Activated CD4-positive, alpha-beta memory T cell treated with anti-CD3 and anti-CD28 coated beads for 36 hours (primary cell): Measurements from ENCODE around the gene CLSTN2. TPM values are rescaled to one million over a fixed set of nuclear protein-coding genes. Genes with fewer than 3 reads are reported as not detected.

ENCODE experiments used
- CTCF ChIA-PET: fragments of 350-600 bp; sonication (Branson Sonifier 250); formaldehyde crosslinking; loops from one replicate; lab custom pipeline; 2021; ENCODE audit warnings: antibody characterized with exemption, inconsistent platforms; lab: Charles Lee
- POLR2A ChIA-PET: fragments of 350-600 bp; sonication (Branson Sonifier 250); formaldehyde crosslinking; loops from one replicate; lab custom pipeline; 2021; ENCODE audit warnings: antibody characterized with exemption; lab: Charles Lee
- DNase-seq: peaks from one replicate; pipeline ENCODE4 v3.0.0-alpha.2; 2020
- H3K27ac Mint-ChIP-seq: one replicate; pipeline ENCODE4 v1.8.0; 2021; ENCODE audit warnings: mixed read lengths
- H3K27me3 Mint-ChIP-seq: one replicate; pipeline ENCODE4 v1.8.0; 2021; ENCODE audit warnings: mixed read lengths
- H3K36me3 Mint-ChIP-seq: one replicate; pipeline ENCODE4 v1.8.0; 2021; ENCODE audit warnings: mixed read lengths
- H3K4me1 Mint-ChIP-seq: one replicate; pipeline ENCODE4 v1.8.0; 2021; ENCODE audit warnings: low read depth, mixed read lengths
- H3K4me3 Mint-ChIP-seq: one replicate; pipeline ENCODE4 v1.8.0; 2021; ENCODE audit warnings: mild to moderate bottlenecking, mixed read lengths
- H3K9me3 Mint-ChIP-seq: one replicate; pipeline ENCODE4 v1.8.0; 2021; ENCODE audit warnings: mixed read lengths
- intact Hi-C: fragments of 100-400 bp; cut with micrococcal nuclease; formaldehyde crosslinking; loops from one replicate; pipeline ENCODE4 v1.15.1; 2023
- total RNA-seq, 2 experiments: library from RNA; stranded (reverse); gene quantifications; one replicate each; pipeline ENCODE4 v1.2.3, GENCODE V29; 2021

Gene CLSTN2
- total RNA-seq, 2 experiments from 2014 or later = not detected

DNA sequence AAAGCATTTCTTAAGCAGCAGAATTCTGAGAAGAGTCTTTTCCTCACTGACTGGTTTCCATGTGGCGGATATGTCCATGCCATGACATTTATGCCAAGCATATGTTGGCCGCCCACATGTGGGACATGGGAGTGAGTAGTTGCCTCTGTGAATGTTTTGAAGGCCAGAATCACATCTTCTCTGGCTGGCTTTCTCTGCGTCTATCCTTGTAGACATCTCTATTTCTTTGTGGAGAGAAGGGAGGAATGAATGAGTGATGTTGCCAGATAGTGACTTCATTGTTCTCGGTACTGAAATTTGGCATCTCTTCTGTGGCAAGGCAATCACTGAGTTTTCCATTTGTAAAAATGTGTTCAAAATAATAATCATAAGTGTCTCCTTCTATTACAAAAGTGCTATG, 316.0 kb downstream of the CLSTN2 start:
- intact Hi-C loops = no loop called here

DNA sequence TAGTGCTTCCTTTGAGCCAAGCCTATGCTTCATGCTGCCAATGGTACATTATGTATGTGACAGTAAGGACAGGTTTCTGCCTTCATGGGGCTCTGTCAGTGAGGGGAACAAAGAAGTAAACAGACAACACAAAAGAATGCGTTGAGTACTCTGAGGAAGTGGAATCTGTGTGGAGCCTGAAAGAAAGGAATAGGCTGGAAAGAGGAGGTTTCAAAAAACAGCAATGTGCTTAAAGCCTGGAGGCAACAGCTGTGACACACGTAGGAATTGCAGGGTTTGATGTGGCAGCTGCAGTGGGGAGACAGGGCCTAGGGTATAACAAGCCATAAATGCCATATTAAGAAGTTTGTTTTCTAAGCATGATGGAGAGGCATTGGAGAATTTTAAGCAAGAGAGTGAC, 316.7 kb downstream of the CLSTN2 start:
- DNase-seq = no peak
- CTCF ChIA-PET = no interaction called here
- no peaks in the 10 kb centered on the region for H3K9me3 Mint-ChIP-seq
- intact Hi-C loops = no loop called here
- H3K36me3 Mint-ChIP-seq = no peaks in the 10 kb centered on the region
- no peak overlapping the region for H3K4me3 Mint-ChIP-seq
- no peaks in the 10 kb centered on the region for H3K27me3 Mint-ChIP-seq
- POLR2A ChIA-PET = no interaction called here
- no peaks in the 10 kb centered on the region for H3K4me1 Mint-ChIP-seq
- H3K27ac Mint-ChIP-seq = no peak overlapping the region

More for the DNA sequence above, 316.0 kb downstream of the CLSTN2 start:
- Mint-ChIP-seq H3K9me3 (no peaks in the 10 kb centered on the region), H3K4me1 (no peaks in the 10 kb centered on the region), H3K27me3 (no peaks in the 10 kb centered on the region), H3K4me3 (no peak overlapping the region), H3K36me3 (no peaks in the 10 kb centered on the region), H3K27ac (no peak overlapping the region)
- no peak for DNase-seq
- ChIA-PET CTCF (no interaction called here), POLR2A (no interaction called here)

DNA sequence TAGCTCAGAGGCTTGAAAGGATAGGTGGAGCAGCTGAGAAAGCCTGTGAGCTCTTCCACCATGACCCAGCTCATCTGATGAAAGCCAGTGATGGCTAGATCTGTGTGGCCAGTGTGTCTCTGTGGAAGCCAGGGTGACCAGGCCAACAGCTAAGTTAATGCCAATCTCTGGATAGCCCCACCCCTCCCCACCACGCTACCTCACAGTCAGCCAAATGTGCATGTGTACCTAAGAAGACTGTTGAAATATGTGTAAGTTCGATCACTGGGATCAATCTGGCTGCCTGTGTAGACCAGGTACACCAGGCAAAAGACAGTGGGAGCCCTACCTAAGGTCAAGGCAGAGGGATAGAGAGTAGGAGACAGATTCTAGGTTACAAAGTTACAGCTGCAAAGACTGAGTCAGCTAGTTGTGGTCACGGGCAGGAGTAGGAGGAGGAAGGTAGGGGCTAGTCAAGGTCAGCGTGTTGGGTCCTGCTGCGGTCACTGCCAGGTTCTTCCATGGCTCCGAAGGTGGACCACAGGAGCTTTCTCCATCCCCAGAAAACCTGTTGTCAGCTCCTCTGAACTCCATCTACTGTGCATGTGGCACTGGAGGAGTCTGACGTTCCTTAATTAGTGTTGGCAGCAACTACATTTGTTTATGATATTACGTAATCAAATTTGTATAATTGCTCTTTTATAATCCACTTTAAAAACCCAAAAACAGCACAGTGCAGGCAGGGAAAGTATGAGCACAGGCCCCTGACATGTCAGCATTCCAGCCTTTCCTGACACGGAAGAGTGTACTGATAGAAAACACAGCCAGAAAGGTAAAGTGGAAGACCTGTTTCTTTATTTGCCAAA, 318.0 kb downstream of the CLSTN2 start:
- Mint-ChIP-seq H3K4me3 (no peak overlapping the region), H3K27ac (no peak overlapping the region), H3K27me3 (no peaks in the 10 kb centered on the region), H3K4me1 (no peaks in the 10 kb centered on the region), H3K36me3 (no peaks in the 10 kb centered on the region), H3K9me3 (no peaks in the 10 kb centered on the region)
- DNase-seq = no peak
- intact Hi-C loops = no loop called here
- CTCF ChIA-PET = interaction anchor here (0.7 kb wide), 1 partner anchor 18 kb away, joined by 3 read pairs; no protein-coding TSS in a partner anchor
- POLR2A ChIA-PET = no interaction called here

DNA sequence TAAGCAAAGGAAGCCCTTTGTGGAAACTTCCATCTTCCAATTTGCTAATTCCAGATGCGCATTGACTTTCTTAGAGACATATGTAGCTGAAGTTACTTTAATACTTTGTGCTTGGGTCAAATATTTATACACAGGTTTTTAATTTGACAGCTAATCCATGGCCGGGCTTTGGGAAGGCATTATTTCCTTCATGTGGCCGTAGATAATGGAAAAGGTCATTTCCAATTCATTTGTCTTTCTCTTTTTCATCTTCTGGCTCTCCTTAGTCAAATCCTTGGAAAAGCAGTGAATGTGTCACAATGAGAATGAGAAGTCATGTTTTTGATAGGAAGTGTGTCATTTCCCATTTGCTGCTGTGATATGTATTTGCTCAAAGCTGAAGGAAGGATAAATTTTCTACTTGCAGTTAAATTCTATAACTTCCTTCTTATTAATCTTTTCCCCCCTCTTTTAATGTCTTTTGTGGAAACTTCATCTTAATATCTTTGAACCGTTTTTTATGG, 323.3 kb downstream of the CLSTN2 start:
- Mint-ChIP-seq H3K27ac (no peak overlapping the region), H3K4me1 (no peaks in the 10 kb centered on the region), H3K9me3 (no peaks in the 10 kb centered on the region), H3K27me3 (no peaks in the 10 kb centered on the region), H3K36me3 (no peaks in the 10 kb centered on the region), H3K4me3 (no peak overlapping the region)
- POLR2A ChIA-PET = no interaction called here
- DNase-seq = no peak
- CTCF ChIA-PET = no interaction called here
- intact Hi-C loops = no loop called here

DNA sequence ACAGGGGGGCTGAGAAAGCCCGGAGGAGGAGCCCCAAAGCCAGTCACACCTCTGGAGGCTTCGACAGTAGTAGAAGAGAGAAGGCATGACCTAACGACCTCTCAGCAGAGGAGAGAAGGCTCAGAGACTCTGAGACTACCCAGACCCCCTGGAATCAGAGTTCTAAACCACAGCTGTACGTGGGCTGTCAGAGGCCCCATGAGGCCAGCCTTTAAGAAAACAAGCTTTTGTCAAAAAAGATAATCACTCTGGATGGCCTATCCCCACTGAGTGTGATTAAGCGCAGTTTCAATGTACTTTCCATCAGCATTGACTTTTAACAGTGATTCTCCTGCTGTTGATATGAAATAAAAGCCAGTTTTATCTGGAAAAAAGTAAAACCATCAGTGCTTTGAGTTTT, 330.3 kb downstream of the CLSTN2 start:
- no peak for DNase-seq
- no peaks in the 10 kb centered on the region for H3K9me3 Mint-ChIP-seq
- ChIA-PET CTCF (no interaction called here), POLR2A (no interaction called here)
- H3K27ac Mint-ChIP-seq = no peak overlapping the region
- intact Hi-C loops = no loop called here
- H3K4me1 Mint-ChIP-seq = no peaks in the 10 kb centered on the region
- H3K27me3 Mint-ChIP-seq = no peaks in the 10 kb centered on the region
- no peaks in the 10 kb centered on the region for H3K36me3 Mint-ChIP-seq
- H3K4me3 Mint-ChIP-seq = no peak overlapping the region

DNA sequence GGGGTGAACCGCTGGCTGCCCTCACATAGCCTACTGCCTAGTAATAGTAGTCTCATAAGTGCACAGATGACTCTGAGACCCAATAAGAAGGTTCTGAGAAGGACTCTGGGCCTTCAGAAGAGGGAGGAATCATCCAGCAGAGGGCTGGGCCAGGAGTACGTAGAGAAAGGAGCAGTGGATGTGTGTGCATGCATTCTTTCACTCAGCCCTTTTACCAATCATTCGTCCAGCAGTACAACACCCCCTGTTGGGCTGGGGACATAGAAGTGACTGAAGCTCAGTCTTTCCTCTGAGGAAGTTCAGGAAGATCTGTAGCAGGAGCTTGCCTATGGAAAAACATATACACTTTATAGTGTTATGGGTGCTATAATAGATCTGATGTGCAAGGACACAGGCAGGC, 333.1 kb downstream of the CLSTN2 start:
- POLR2A ChIA-PET = no interaction called here
- no peaks in the 10 kb centered on the region for H3K9me3 Mint-ChIP-seq
- CTCF ChIA-PET = no interaction called here
- H3K27me3 Mint-ChIP-seq = no peaks in the 10 kb centered on the region
- no peak overlapping the region for H3K27ac Mint-ChIP-seq
- no peak overlapping the region for H3K4me3 Mint-ChIP-seq
- intact Hi-C loops = no loop called here
- no peak for DNase-seq
- no peaks in the 10 kb centered on the region for H3K4me1 Mint-ChIP-seq
- H3K36me3 Mint-ChIP-seq = no peaks in the 10 kb centered on the region

DNA sequence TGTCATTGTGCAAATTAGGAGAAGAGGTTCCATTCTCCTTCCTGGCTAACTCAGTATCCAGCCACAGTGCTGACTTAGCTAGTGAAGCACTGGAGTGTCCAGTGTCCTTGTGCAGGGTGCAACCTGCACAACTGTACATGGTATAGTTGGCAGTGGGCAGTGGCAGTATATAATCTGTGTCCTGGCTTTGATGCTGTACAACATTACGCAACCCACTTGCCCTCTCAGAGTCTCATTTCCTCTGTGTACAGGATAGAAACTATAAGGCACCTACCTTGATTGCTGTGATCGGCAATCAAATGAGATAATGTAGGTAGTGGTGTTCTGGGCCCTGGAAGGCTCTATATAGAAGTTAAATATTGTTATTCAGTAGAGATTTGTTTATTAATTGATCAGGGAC, 333.6 kb downstream of the CLSTN2 start:
- no peaks in the 10 kb centered on the region for H3K27me3 Mint-ChIP-seq
- no peaks in the 10 kb centered on the region for H3K9me3 Mint-ChIP-seq
- H3K36me3 Mint-ChIP-seq = no peaks in the 10 kb centered on the region
- no peak overlapping the region for H3K4me3 Mint-ChIP-seq
- POLR2A ChIA-PET = no interaction called here
- no peak overlapping the region for H3K27ac Mint-ChIP-seq
- no peaks in the 10 kb centered on the region for H3K4me1 Mint-ChIP-seq
- DNase-seq = no peak
- intact Hi-C loops = no loop called here
- CTCF ChIA-PET = no interaction called here

DNA sequence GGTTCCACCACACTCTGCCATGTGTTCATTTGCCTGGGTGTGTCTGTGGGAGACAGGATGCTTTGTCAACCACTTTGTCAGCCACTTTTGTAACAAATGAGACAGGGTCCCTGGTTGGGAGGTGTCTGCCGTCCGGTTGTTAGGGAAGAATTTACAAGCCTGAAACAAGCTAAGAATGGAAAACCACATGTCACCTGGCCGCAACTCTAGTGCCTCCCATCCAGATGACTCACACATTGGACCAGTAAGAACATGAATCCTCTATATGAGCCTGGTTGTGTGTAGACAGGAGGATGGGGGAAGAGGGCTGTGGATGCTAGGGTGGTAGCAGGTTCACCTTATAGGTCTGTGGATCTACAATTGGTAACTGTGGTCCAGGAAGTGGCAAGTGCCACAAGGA, 335.3 kb downstream of the CLSTN2 start:
- Mint-ChIP-seq H3K27me3 (no peaks in the 10 kb centered on the region), H3K36me3 (no peaks in the 10 kb centered on the region), H3K4me3 (no peak overlapping the region), H3K4me1 (no peaks in the 10 kb centered on the region), H3K27ac (no peak overlapping the region), H3K9me3 (no peaks in the 10 kb centered on the region)
- DNase-seq = no peak
- CTCF ChIA-PET = interaction anchor here (1.6 kb wide), 1 partner anchor 18 kb away, joined by 3 read pairs; no protein-coding TSS in a partner anchor
- POLR2A ChIA-PET = no interaction called here
- intact Hi-C loops = no loop called here

DNA sequence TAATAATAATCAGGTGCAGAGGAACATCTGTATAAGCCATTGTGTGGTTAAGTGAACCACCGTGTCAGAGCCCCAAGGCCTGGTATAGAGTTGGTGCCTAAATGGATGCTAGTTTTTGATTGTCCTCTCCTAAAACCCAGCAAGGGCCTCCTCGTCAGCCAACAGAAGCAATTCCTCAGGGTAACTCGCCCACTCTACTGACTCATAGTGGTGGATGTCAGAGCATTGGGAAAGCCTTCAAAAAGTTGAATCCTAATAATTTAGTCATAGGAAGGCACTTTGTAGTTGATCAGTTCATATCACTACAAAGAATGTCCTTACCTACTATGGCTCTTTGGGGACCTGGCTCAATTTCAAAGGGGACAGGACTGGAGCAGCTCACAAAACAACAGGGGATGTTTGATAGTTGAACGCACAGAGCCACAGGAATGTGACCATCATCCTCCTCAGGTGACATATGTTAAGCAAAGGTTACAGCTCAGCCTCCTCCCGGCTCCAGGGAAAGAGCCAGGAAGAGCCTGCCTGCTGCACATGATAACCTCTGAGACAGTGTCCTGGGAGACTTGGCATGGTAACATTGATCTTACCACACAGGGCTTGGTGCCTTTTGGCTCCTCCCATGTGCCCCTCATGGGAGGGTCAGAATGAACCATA, 338.7 kb downstream of the CLSTN2 start:
- DNase-seq = no peak
- ChIA-PET POLR2A (no interaction called here), CTCF (no interaction called here)
- no peaks in the 10 kb centered on the region for H3K9me3 Mint-ChIP-seq
- no peaks in the 10 kb centered on the region for H3K36me3 Mint-ChIP-seq
- no peaks in the 10 kb centered on the region for H3K4me1 Mint-ChIP-seq
- H3K4me3 Mint-ChIP-seq = no peak overlapping the region
- intact Hi-C loops = no loop called here
- no peak overlapping the region for H3K27ac Mint-ChIP-seq
- no peaks in the 10 kb centered on the region for H3K27me3 Mint-ChIP-seq

DNA sequence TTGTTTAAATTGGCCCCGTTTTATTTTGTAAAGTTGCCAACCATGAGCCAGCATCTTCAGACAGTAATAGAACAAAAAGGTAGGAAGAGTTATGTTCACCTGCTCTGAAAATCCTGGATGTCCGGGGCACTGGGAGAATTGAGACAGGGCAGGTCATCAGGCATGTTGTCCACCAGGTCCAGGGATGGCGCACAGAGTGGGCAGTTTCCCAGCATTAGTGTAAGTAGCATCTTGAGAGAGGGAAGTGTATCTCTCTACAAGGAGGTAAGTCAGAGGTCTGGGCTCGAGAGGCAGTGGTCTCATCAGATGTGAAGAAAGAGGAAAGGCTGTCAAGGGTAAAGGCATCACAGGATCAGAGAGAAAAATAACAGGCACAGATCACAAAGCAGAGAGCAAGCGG, 339.4 kb downstream of the CLSTN2 start:
- no peaks in the 10 kb centered on the region for H3K4me1 Mint-ChIP-seq

DNA sequence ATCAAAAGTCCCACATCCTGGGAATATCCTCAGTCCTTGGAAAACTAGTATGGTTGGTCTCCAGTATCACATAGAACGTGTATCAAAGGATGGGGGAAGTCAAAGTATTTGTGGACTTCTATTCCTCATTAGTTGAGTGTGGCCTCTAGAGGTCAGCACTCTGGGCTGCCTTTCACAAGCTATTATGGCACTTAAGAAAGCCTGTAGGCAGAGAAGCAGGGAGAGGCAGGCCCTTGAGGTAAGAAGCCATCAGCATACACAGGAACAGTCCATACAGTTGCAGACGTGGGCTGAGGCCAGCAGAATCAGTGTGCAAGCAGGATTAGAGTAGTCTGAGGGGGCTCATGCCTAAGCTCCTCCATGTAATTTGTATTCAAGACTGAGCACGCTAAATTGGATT, 341.7 kb downstream of the CLSTN2 start:
- intact Hi-C loops = no loop called here
- ChIA-PET POLR2A (no interaction called here), CTCF (no interaction called here)
- DNase-seq = no peak
- H3K9me3 Mint-ChIP-seq = no peaks in the 10 kb centered on the region
- H3K4me3 Mint-ChIP-seq = no peak overlapping the region
- H3K27ac Mint-ChIP-seq = no peak overlapping the region
- no peaks in the 10 kb centered on the region for H3K36me3 Mint-ChIP-seq
- no peaks in the 10 kb centered on the region for H3K27me3 Mint-ChIP-seq
- H3K4me1 Mint-ChIP-seq = no peaks in the 10 kb centered on the region

More for the DNA sequence above, 339.4 kb downstream of the CLSTN2 start:
- Mint-ChIP-seq H3K9me3 (no peaks in the 10 kb centered on the region), H3K4me3 (no peak overlapping the region), H3K36me3 (no peaks in the 10 kb centered on the region), H3K27ac (no peak overlapping the region), H3K27me3 (no peaks in the 10 kb centered on the region)
- ChIA-PET POLR2A (no interaction called here), CTCF (no interaction called here)
- intact Hi-C loops = no loop called here
- no peak for DNase-seq

DNA sequence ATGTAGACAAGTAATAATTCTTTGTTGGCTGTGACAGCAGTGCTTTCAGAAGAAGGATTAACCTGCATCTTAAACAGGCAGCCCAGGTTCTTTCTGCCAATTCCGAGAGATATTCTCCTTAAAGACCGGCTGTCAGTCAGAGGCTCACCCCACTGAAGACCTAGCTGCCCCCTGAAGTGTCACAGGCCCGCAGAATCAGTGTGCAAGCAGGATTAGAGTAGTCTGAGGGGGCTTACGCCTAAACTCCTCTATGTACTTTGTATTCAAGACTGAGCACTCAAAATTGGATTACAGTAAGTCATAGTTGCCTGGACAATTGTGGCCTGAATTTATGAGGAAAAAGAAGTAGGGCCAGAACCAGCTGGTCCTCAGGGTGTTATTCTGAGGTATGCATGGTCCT, 342.9 kb downstream of the CLSTN2 start:
- no peaks in the 10 kb centered on the region for H3K36me3 Mint-ChIP-seq
- ChIA-PET POLR2A (no interaction called here), CTCF (no interaction called here)

More for the DNA sequence above, 342.9 kb downstream of the CLSTN2 start:
- H3K4me1 Mint-ChIP-seq = no peaks in the 10 kb centered on the region
- no peaks in the 10 kb centered on the region for H3K27me3 Mint-ChIP-seq
- H3K4me3 Mint-ChIP-seq = no peak overlapping the region
- intact Hi-C loops = no loop called here
- no peak overlapping the region for H3K27ac Mint-ChIP-seq
- DNase-seq = no peak
- H3K9me3 Mint-ChIP-seq = no peaks in the 10 kb centered on the region
